NCI-H187 (cell line): Measurements from ENCODE around the gene CCDC146.
"Not testable (repeated sequence)": the region's sequence is repeated elsewhere in the genome, so short reads cannot be mapped to it uniquely, and the experiment has no call there.

Experiments used
- DNase-seq, 2 experiments: peaks; one replicate each; lab custom pipeline; 2025; lab: John Stamatoyannopoulos, UW

Gene CCDC146

DNA sequence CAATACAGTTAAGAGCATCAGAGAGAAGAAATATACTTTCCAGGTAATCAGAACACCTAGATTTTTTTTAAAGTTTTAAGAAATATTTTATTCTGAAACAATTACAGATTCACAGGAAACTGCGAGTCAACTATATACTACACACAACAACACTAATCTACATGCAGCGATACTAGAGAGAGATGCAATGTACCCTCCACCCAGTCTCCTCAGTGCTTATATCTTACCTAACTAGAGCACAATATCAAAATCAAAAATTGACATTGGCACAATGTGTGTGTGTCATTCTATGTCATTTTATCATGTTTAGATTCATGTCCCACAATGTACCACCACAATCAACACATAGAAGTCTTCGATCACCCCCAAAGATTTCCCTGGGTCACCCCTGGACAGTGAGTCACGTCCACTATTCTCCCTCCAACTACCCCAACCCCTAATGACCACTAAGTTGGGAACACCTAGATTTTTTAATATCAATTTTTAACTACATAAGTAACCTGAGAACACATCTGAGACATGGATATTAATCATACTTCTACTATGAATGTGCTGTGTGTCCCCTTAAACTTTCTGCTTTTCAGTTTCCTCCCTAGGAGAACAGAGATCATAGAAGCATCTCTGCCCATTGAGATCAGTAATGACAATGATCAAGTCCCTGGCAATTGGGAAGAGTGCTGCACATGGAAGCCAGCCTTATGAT lies 207.2 kb downstream of the CCDC146 start:
- DNase-seq = no peak

- no peak for DNase-seq
Measured at GRCh38 chr7:77330169-77330882, 207.9 kb downstream of the CCDC146 start.

- peak; percentile 25 to 27 for DNase-seq
Measured at GRCh38 chr7:77331938-77332695, 209.7 kb downstream of the CCDC146 start.

GRCh38 chr7:77334039-77334438 lies 211.6 kb downstream of the CCDC146 start:
- not testable (repeated sequence) for DNase-seq

DNA sequence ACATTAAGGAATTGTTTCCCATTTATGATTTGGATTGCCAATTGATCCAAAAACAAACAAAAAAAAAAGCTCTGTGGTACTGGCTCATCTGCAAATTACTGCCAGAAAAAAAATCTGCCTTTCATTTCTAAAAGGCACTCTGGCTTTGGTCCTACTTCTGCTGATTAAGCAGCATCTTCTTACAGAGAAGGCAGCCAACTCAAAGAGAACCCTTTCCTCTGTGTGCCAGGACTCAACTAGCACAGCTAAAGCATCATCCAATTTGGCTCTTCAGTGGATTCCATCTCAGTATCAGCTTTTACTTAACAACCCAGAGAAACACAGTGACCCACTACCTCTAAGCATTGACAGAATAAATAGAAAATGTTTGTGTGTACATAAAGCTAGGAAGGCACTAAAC lies 213.2 kb downstream of the CCDC146 start:
- no peak for DNase-seq

GRCh38 chr7:77337456-77337990 lies 215.1 kb downstream of the CCDC146 start:
- DNase-seq = no peak

DNA sequence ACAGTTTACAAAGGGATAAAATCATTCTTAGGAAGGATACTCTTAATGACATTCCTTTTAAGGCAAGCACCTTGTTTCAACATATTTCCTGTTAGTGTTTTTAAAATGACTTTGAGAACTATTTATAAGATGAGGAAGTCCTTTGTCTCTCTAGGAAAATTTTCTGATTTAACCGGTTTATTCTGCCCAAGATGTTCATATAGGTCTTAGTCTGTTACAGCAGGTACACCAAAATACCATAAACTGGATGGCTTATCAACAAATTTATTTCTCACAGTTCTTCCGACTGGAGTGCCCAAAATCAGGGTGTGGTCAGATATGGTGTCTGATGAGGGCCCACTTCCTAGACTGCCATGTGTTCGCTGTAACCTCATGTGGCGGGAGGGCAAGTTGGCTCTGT lies 215.8 kb downstream of the CCDC146 start:
- no peak for DNase-seq

DNA sequence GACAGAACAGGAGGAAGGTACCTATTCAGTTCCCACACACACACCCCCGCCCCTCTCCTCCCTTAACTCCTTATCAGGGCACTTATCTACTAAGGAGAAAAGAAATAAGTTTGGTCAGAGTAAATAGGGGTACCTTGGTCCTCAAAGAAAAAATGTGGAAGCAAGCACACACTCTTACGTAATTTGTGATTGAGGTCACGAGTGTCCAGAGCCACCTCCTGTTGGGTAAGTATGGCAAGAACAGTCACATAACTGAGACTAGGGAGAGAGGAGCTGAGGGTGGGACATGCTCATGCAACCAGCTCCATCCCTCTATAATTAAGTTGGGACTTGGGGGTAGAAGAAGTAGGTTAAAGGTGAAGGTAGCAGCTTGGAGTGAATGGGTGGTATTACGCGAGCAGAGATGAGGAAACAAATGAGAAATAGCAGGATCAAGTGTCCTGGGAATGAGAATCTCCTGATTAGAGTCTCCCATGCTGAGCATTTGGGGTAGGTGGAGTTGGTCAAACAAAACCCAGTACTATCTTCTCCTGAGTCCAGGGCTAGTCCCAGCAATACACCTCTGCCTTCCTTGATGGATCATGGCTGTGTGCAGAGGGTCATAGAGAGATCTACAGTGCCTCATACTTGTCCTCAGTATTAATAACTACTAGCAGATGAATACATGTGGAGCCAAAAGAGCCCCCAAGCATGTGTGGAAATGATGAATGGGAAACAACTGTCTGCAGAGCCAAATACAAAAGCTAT lies 216.6 kb downstream of the CCDC146 start:
- no peak for DNase-seq

- no peak for DNase-seq
Measured at GRCh38 chr7:77339726-77340125, 217.3 kb downstream of the CCDC146 start.
